HG03159 (cell line): ENCODE measurements around the gene MED9.

ENCODE experiments used
- ATAC-seq: cut with Tn5 transposase; IDR thresholded peaks from one replicate; pipeline ENCODE4 v1.9.1; 2021; ENCODE audit warnings: mild to moderate bottlenecking, moderate library complexity; ENCODE audit not compliant: unreplicated experiment

The MED9 gene

GRCh38 chr17:17503566-17504130 lies 26.8 kb downstream of the MED9 start:
- no peak for ATAC-seq

GRCh38 chr17:17504341-17505140 lies 27.7 kb downstream of the MED9 start:
- no peak for ATAC-seq

- ATAC-seq: no peak
These were observed 28.4 kb downstream of the MED9 start for GRCh38 chr17:17505151-17505550.

- ATAC-seq: no peak
These were observed 28.9 kb downstream of the MED9 start for GRCh38 chr17:17505610-17506171.

GRCh38 chr17:17506181-17506741 lies 29.5 kb downstream of the MED9 start:
- ATAC-seq: no peak

GRCh38 chr17:17506893-17507464 lies 30.2 kb downstream of the MED9 start:
- ATAC-seq: no peak

- ATAC-seq: no peak
These were observed 30.7 kb downstream of the MED9 start for GRCh38 chr17:17507465-17508011.

- ATAC-seq: no peak
These were observed 31.3 kb downstream of the MED9 start for GRCh38 chr17:17508019-17508535.

- no peak for ATAC-seq
These were observed 32.1 kb downstream of the MED9 start for GRCh38 chr17:17508646-17509591.

- ATAC-seq: no peak
These were observed 33.0 kb downstream of the MED9 start for GRCh38 chr17:17509601-17510425.

GRCh38 chr17:17510456-17511292 lies 33.9 kb downstream of the MED9 start:
- no peak for ATAC-seq

- ATAC-seq: no peak
These were observed 34.5 kb downstream of the MED9 start for GRCh38 chr17:17511293-17511741.

- ATAC-seq: no peak
These were observed 35.4 kb downstream of the MED9 start for GRCh38 chr17:17511881-17512858.

GRCh38 chr17:17512866-17513265 lies 36.1 kb downstream of the MED9 start:
- no peak for ATAC-seq

GRCh38 chr17:17513626-17514025 lies 36.8 kb downstream of the MED9 start:
- ATAC-seq: no peak

GRCh38 chr17:17514361-17514992 lies 37.7 kb downstream of the MED9 start:
- ATAC-seq: no peak
